Endothelial cell of umbilical vein (primary cell): ENCODE data around the gene RAB20. TPM values are rescaled to one million over a fixed set of nuclear protein-coding genes. Genes with fewer than 3 reads are reported as not detected.

ENCODE experiments used
- BruUV-seq: library from RNA; stranded (reverse); fragments of 400-500 nt; replicated peaks from 2 replicates; lab custom pipeline; 2021; lab: Mats Ljungman, UMichigan
- CTCF ChIA-PET: fragments of 300-600, 350-600 bp; sonication (Branson Sonifier 250); formaldehyde crosslinking; loops from one replicate; lab custom pipeline; 2021; ENCODE audit warnings: antibody characterized with exemption, inconsistent platforms; lab: Charles Lee
- POLR2A ChIA-PET: fragments of 300-600, 350-600 bp; sonication (Branson Sonifier 250); formaldehyde crosslinking; loops from one replicate; lab custom pipeline; 2021; ENCODE audit warnings: antibody characterized with exemption, inconsistent platforms; lab: Charles Lee
- DNase-seq: peaks from one replicate; pipeline ENCODE4 v3.0.0-alpha.2; 2011; ENCODE audit warnings: low read depth, low spot score
- FAIRE-seq: peaks from 2 replicates; lab custom pipeline; 2011; peaks lifted over from hg19 to GRCh38; lab: Jason Lieb, UNC
- H2AFZ ChIP-seq: 2 replicates; pipeline ENCODE4 v1.6.0; 2012; ENCODE audit warnings: low read depth, low read length, control low read depth, inconsistent platforms
- H3K27ac ChIP-seq: 2 replicates; pipeline ENCODE4 v1.5.1; 2011; ENCODE audit warnings: low read depth, mild to moderate bottlenecking, control low read depth, low read length, moderate library complexity; ENCODE audit not compliant: insufficient read depth
- H3K27me3 ChIP-seq, 2 experiments: 2 replicates each; pipeline versions ENCODE4 v1.6.0 to v1.6.1; 2011; ENCODE audit warnings: low read length in 2 of 2, mixed read lengths in 1 of 2; ENCODE audit not compliant: control insufficient read depth in 2 of 2, insufficient read depth in 2 of 2
- H3K36me3 ChIP-seq, 2 experiments: 2 replicates in 1 of 2; 3 replicates in 1 of 2; pipeline ENCODE4 v1.5.1; 2011; ENCODE audit warnings: low read length in 2 of 2, mild to moderate bottlenecking in 1 of 2, moderate library complexity in 1 of 2; ENCODE audit not compliant: control insufficient read depth in 2 of 2, insufficient read depth in 2 of 2; ENCODE audit errors: extremely low read depth in 1 of 2
- H3K4me1 ChIP-seq: 3 replicates; pipeline ENCODE4 v1.5.1; 2011; ENCODE audit warnings: mild to moderate bottlenecking, low read length; ENCODE audit not compliant: control insufficient read depth, insufficient read depth; ENCODE audit errors: extremely low read depth
- H3K4me2 ChIP-seq: 2 replicates; pipeline ENCODE4 v1.6.1; 2011; ENCODE audit warnings: low read length, control low read depth, mixed read lengths; ENCODE audit not compliant: insufficient read depth
- H3K4me3 ChIP-seq, 3 experiments: fragments of 200-600 bp in 1 of 3; sonication (generic), shearing (Covaris generic) in 1 of 3; replicated peaks in 1 of 3; 2 replicates each; pipeline ENCODE4 v1.5.1; 2011 to 2016; ENCODE audit warnings: control low read depth in 3 of 3, low read length in 3 of 3, mild to moderate bottlenecking in 2 of 3, inconsistent platforms in 1 of 3, low read depth in 1 of 3, moderate library complexity in 1 of 3; ENCODE audit not compliant: insufficient read depth in 1 of 3
- H3K79me2 ChIP-seq: 2 replicates; pipeline ENCODE4 v1.6.0; 2012; ENCODE audit warnings: low read length, inconsistent platforms; ENCODE audit not compliant: control insufficient read depth, insufficient read depth
- H3K9ac ChIP-seq: replicated peaks from 2 replicates; pipeline ENCODE3; 2011; ENCODE audit warnings: low read length, control low read depth; ENCODE audit not compliant: insufficient read depth; ENCODE audit errors: extremely low read depth
- H3K9me1 ChIP-seq: replicated peaks from 3 replicates; pipeline ENCODE4 v1.6.0; 2011; ENCODE audit warnings: mild to moderate bottlenecking, low read length; ENCODE audit not compliant: control insufficient read depth, insufficient read depth; ENCODE audit errors: extremely low read depth
- H3K9me3 ChIP-seq: replicated peaks from 2 replicates; pipeline ENCODE4 v1.5.1; 2012; ENCODE audit warnings: low read length, inconsistent platforms; ENCODE audit not compliant: control insufficient read depth, insufficient read depth
- H4K20me1 ChIP-seq: replicated peaks from 2 replicates; pipeline ENCODE3; 2011; ENCODE audit warnings: mild to moderate bottlenecking, low read length; ENCODE audit not compliant: control insufficient read depth, insufficient read depth; ENCODE audit errors: extremely low read depth
- EZH2 ChIP-seq: IDR thresholded peaks from 2 replicates; pipeline ENCODE4 v1.6.1; 2012; ENCODE audit warnings: borderline replicate concordance, low read depth, mild to moderate bottlenecking, moderate library complexity, low read length, inconsistent platforms; ENCODE audit not compliant: severe bottlenecking
- FOS ChIP-seq: IDR thresholded peaks from 2 replicates; pipeline ENCODE4 v1.6.1; 2011; ENCODE audit warnings: mild to moderate bottlenecking, low read length, moderate library complexity, borderline replicate concordance; ENCODE audit not compliant: insufficient read depth
- GATA2 ChIP-seq: IDR thresholded peaks from 2 replicates; pipeline ENCODE4 v1.7.0; 2011; ENCODE audit warnings: low read depth, mild to moderate bottlenecking, moderate library complexity, mixed read lengths, low read length; ENCODE audit not compliant: insufficient read length, insufficient read depth
- JUN ChIP-seq: IDR thresholded peaks from 2 replicates; pipeline ENCODE4 v1.6.1; 2011; ENCODE audit warnings: borderline replicate concordance, low read depth; ENCODE audit not compliant: insufficient read length, insufficient read depth
- MYC ChIP-seq: IDR thresholded peaks from one replicate; pipeline ENCODE4 v1.6.1; 2011; ENCODE audit warnings: mild to moderate bottlenecking, low read depth, low read length
- POLR2A ChIP-seq: IDR thresholded peaks from 2 replicates; pipeline ENCODE4 v1.6.1; 2012; ENCODE audit warnings: low read depth, mild to moderate bottlenecking, control low read depth, low read length
- POLR2AphosphoS5 ChIP-seq: IDR thresholded peaks from 2 replicates; pipeline ENCODE4 v1.6.1; 2012; ENCODE audit warnings: low read depth, mild to moderate bottlenecking, control low read depth, low read length, moderate library complexity; ENCODE audit not compliant: insufficient read depth
- dilution Hi-C: fragments of 300-500 bp; cut with MboI; formaldehyde crosslinking; loops from one replicate; pipeline ENCODE4 v1.15.0; 2019; ENCODE audit warnings: low sequenced_read_pairs; ENCODE audit not compliant: extremely low pct_ligation_motif_present
- intact Hi-C: fragments of 100-400 bp; cut with micrococcal nuclease; formaldehyde crosslinking; loops from one replicate; pipeline ENCODE4 v1.10.0; 2022
- polyA plus RNA-seq, 4 experiments: library from polyadenylated mRNA; depleted of rRNA in 3 of 4; stranded (reverse) in 3 of 4; unstranded in 1 of 4; fragments of >200 nt; gene quantifications; 2 replicates each; pipeline versions ENCODE4 v1.2.1 to v1.2.3, GENCODE V29; 2011 to 2012; ENCODE audit warnings: missing spikeins in 1 of 4
- total RNA-seq: library from RNA; stranded (reverse); gene quantifications from 2 replicates; pipeline ENCODE4 v1.2.3, GENCODE V29; 2021
- TF ChIP-seq, protein P1 (sequence below), 2 donors: IDR thresholded peaks; 1 replicate in 1 of 2; 2 replicates in 1 of 2; pipeline ENCODE4 v1.5.1; 2011; ENCODE audit warnings: low read length in 2 of 2, mild to moderate bottlenecking in 2 of 2, moderate library complexity in 2 of 2, control low read depth in 1 of 2, inconsistent platforms in 1 of 2, low read depth in 1 of 2; ENCODE audit not compliant: insufficient read depth in 1 of 2; ENCODE audit errors: extremely low read depth in 1 of 2
- TF ChIP-seq, protein P2 (sequence below): IDR thresholded peaks from 2 replicates; pipeline ENCODE4 v1.6.1; 2011; ENCODE audit not compliant: insufficient read depth, insufficient read length

The RAB20 gene
- total and polyA plus RNA-seq, 2 donors (not counting 3 experiments of a cell fraction or from before 2014, with no cell fraction given) = 1.3 to 1.7 TPM

DNA sequence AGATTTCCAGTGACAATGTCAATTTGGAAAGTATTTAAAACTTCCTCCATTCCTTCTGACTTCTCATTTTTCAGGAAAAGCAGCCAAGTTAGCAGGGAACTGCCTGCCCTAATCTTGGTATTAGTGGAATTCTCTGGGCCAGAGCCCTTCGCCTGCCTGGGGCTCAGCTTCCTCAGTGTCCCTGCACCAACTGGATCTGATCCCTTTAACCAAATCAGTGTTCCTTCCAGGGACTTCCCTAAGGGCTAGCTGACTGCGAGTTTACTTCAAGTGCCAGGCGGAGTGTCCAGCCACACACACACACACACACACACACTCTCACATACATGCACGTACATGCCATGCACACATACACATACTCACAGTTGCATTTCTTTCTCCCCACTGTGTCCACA is 20.0 kb downstream of the RAB20 start:
- Histone ChIP-seq H3K79me2 (no peaks in the 10 kb centered on the region), H4K20me1 (no peaks in the 10 kb centered on the region), H3K36me3 (no peaks in the 10 kb centered on the region), H3K4me1 (peaks cover 4% of the 10 kb centered on the region), H3K9me1 (no peaks in the 10 kb centered on the region), H3K4me2 (no peak overlapping the region), H3K9me3 (no peaks in the 10 kb centered on the region), H3K4me3 (no peak overlapping the region), H2AFZ (no peak overlapping the region), H3K27ac (no peak overlapping the region), H3K27me3 (no peaks in the 10 kb centered on the region), H3K9ac (no peak overlapping the region)
- ChIA-PET POLR2A (no interaction called here), CTCF (interaction anchor here (0.6 kb wide), 1 partner anchor 187 kb away, joined by 3 read pairs; no protein-coding TSS in a partner anchor)
- DNase-seq (no peak), FAIRE-seq (no peak)
- dilution Hi-C loops = no loop called here
- TF ChIP-seq, protein P1, sequence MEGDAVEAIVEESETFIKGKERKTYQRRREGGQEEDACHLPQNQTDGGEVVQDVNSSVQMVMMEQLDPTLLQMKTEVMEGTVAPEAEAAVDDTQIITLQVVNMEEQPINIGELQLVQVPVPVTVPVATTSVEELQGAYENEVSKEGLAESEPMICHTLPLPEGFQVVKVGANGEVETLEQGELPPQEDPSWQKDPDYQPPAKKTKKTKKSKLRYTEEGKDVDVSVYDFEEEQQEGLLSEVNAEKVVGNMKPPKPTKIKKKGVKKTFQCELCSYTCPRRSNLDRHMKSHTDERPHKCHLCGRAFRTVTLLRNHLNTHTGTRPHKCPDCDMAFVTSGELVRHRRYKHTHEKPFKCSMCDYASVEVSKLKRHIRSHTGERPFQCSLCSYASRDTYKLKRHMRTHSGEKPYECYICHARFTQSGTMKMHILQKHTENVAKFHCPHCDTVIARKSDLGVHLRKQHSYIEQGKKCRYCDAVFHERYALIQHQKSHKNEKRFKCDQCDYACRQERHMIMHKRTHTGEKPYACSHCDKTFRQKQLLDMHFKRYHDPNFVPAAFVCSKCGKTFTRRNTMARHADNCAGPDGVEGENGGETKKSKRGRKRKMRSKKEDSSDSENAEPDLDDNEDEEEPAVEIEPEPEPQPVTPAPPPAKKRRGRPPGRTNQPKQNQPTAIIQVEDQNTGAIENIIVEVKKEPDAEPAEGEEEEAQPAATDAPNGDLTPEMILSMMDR (IDR thresholded peaks at IDR 0.05; ENCODE audit: extremely low read depth in 1 of 2, insufficient read depth in 1 of 2, low read depth in 1 of 2, low read length in 2 of 2) = no peak
- BruUV-seq = no TSS peak
- intact Hi-C loops = no loop called here

GRCh38 chr13:110540871-110541525 is 20.5 kb downstream of the RAB20 start:
- POLR2A ChIA-PET = no interaction called here

More at GRCh38 chr13:110540871-110541525, 20.5 kb downstream of the RAB20 start:
- H3K4me1 ChIP-seq = no peaks in the 10 kb centered on the region
- CTCF ChIA-PET = interaction anchor here (0.6 kb wide), 1 partner anchor 188 kb away, joined by 3 read pairs; no protein-coding TSS in a partner anchor
- intact Hi-C loops = no loop called here
- BruUV-seq = no TSS peak
- H3K4me2 ChIP-seq = no peak overlapping the region
- H2AFZ ChIP-seq = no peak overlapping the region
- H3K27ac ChIP-seq = no peak overlapping the region
- H3K4me3 ChIP-seq = no peak overlapping the region
- no peaks in the 10 kb centered on the region for H3K9me3 ChIP-seq
- H3K9me1 ChIP-seq = no peaks in the 10 kb centered on the region
- DNase-seq = no peak
- no peak for FAIRE-seq
- TF ChIP-seq POLR2AphosphoS5 = no peak
- TF ChIP-seq JUN = no peak
- no peak for TF ChIP-seq MYC
- no peak for TF ChIP-seq FOS
- no peak for TF ChIP-seq POLR2A
- TF ChIP-seq, protein P2, sequence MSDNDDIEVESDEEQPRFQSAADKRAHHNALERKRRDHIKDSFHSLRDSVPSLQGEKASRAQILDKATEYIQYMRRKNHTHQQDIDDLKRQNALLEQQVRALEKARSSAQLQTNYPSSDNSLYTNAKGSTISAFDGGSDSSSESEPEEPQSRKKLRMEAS = no peak
- TF ChIP-seq GATA2 = no peak
- TF ChIP-seq EZH2 = no peak
- TF ChIP-seq, protein P1 (IDR thresholded peaks at IDR 0.05; ENCODE audit: extremely low read depth in 1 of 2, insufficient read depth in 1 of 2, low read depth in 1 of 2, low read length in 2 of 2) = no peak
- H3K27me3 ChIP-seq = no peaks in the 10 kb centered on the region
- H3K9ac ChIP-seq = no peak overlapping the region
- H3K79me2 ChIP-seq = no peaks in the 10 kb centered on the region
- dilution Hi-C loops = no loop called here
- no peaks in the 10 kb centered on the region for H3K36me3 ChIP-seq
- no peaks in the 10 kb centered on the region for H4K20me1 ChIP-seq
